ENCODE results near the gene GPC5.

GPC5 gene

DNA sequence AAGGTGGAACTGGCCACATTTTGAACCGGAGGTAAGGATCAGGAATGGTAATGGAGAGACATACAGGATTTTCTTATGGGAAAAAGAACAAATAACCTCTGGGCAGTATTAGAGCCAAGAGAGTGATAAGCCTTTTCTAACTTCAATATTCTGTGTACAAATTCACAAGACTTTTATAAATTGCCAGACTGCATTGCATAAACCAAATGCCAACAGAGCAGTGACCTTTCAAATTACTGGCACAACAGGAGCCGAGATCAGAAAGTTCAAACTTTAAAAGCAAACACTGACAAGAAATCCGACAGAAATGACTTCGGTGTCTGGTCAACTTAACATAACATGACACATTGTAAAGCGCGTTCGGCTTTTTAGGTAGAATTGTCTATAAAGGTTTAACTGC lies 737.1 kb downstream of the GPC5 start:
- DNase-seq (ENCODE audit: low read depth in 2 of 3, low spot score in 2 of 3) = no peak

DNA sequence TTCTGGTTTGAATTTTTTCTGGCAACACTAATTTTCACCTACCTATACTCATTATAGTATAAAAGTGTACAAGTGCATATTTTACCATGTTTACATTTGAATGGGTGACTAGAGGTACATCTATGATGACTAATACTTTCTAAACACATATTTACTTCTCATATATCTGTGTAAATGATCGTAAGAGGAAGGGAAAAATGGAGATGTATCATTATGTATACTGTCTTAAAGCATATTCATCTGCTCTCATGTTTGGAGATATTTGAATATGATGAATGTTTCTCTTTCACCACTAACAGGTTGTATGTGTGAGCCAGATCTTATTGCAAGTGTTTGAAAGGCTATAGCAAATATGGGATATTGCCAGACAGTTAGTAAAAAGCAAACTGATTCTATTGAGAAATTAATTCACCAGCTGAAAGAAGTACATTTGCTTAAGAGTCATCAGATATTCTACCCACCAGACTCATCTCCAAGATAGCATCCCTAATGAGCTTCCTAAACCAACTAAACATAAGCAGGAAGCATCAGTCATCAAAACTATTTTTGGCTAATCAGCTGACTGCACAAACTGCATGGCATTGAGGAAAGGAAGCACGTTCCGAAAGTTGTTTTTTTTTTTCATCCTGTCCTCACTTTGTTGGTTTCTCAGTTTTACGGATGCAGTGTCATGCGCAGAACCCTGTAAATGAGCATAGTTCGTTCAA lies 738.2 kb downstream of the GPC5 start:
- DNase-seq (ENCODE audit: low read depth in 2 of 3, low spot score in 2 of 3) = no peak

DNA sequence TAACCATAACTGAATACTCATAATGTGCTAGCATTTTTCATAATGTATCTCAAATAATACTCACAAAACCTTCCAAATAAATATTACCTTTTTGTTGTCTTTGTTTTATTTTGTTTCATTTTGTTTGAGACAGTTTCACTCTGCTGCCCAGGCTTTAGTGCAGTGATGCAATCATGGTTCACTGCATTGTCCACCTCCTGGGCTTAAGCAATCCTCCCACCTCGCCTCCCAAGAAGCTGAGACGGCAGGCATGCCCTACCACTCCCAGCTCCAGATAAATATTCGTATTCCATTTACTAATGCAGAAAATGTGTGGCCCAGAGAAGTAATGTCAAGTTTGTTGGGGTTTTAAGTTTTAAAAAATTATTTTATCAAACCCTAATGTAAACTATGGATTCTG lies 739.1 kb downstream of the GPC5 start:
- DNase-seq (ENCODE audit: low read depth in 2 of 3, low spot score in 2 of 3) = no peak

DNA sequence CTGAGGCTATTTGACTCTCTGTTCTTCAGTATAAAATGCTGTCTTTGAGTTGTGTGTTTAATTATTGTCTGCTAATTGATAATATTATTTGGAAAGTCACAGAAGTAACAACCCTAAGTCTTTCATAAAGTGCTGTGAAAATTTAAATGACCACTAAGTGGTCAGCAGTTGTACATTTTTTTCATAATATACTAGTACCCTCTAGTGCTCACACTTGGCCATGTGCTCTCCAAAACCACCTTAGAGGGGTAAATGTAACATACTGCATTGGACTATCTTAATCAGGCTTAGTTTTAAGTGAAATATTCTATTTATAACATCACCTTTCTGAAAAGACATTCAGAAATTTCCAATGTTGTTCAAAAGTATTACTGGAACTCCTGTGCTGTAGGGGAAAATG lies 745.3 kb downstream of the GPC5 start:
- no peak for DNase-seq (ENCODE audit: low read depth in 2 of 3, low spot score in 2 of 3)

DNA sequence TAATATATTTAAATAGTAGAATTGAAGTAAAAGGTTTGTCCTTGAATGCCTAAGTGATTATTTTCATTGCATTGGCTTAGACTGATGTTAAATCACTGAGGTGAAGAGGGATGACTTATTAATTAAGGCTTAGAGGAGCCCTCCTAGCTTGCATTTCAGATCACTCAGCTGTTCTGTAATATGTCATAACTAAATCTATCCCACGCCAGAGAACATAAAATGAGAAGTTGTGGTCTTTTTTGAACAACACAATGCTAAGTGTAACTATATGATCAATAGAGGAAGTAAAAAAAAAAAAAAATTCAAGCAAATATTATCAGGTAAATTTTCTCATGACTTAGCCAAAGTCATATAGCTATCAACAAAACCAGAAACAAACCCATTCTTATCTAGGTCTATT lies 752.2 kb downstream of the GPC5 start:
- DNase-seq (ENCODE audit: low read depth in 2 of 3, low spot score in 2 of 3) = no peak

DNA sequence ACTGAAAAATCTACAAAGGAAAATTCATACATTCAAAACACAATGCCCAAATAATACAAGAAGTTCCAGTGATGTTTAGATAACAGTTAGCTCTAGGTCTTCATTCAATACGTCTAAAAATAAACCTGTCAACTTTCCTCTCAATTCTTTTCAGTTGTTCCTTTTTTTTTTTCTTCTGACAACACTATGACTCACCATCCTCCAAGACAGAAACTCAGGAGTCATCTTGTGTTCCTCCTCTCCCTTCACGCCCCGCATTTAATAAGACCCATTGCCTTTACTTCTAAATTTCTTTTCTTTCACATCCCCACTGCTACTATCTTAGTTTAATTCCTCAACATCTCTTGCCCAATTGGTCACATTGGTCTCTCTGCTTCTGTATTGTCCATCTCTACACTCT lies 759.9 kb downstream of the GPC5 start:
- DNase-seq (ENCODE audit: low read depth in 2 of 3, low spot score in 2 of 3) = no peak

DNA sequence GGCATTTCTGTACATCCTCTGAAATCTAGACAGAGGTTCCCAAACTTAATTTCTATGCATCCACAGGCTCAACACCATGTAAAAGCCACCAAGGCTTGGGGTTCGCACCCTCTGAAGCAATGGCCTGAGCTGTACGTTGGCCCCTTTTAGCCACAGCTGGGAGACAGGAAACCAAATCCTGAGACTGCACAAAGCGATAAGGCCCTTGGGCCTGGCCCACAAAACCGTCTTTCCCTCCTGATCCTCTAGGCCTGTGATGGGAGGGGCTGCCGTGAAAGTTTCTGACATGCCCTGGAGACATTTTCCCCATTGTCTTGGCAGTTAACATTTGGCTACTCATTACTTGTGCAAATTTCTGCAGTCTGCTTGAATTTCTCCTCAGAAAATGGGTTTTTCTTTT lies 766.4 kb downstream of the GPC5 start:
- DNase-seq (ENCODE audit: low read depth in 2 of 3, low spot score in 2 of 3) = no peak

DNA sequence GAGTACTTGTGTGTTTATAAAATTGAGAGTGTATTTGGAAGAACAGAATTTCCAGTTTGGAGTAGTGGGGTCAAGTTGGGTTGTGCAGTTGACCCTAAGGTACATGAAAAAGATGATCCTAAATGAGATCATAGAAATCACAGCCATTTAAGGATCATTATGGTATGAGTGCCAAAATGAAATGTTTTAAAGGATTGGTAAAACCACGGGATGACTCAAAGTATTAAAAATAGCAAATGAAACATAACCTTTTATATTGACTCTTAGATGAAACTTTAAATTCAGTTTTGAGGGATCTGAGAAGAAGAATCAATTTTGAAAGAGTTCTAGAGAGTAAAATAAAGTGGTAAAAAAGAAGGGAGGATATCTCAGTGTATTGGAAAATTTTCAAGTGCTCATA lies 773.8 kb downstream of the GPC5 start:
- DNase-seq (ENCODE audit: low read depth in 2 of 3, low spot score in 2 of 3) = no peak

DNA sequence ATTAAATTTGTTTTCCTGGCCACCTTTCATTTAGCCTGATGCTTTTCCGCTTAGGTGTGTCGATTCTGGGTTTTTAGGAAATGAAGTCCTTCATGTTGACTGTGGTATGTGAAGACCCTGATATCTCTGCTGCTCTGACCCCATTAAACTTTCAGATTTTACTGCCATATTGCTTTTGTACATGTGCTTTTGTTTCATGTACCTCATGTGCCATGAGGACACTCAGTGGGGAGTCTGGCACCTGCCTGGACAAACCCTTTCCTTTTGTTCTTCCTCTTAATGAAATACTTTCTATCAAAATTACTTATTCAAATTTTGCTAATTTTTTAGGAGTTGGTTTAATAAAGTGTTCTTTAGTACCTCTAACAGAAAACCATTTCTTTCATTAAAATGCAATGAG lies 774.8 kb downstream of the GPC5 start:
- DNase-seq (ENCODE audit: low read depth in 2 of 3, low spot score in 2 of 3) = no peak

DNA sequence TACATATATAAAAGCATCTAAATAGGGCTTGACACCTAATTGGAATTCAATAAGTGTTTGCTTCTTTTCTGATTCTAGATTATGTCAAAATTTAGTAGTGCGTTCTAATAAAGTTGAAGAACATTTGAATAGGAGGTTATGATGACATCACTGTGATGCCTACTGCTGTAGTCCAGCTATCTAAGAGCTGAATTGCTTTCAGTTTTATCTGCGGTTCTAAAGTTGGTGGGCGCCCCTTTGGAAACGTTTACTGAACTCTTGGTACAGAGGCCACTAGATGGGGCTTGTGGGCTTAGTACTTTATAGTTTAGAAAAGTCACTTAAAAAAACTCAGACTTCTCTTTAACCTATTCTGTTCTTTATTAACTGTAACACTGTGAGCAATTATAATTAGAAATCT lies 776.9 kb downstream of the GPC5 start:
- no peak for DNase-seq (ENCODE audit: low read depth in 2 of 3, low spot score in 2 of 3)

DNA sequence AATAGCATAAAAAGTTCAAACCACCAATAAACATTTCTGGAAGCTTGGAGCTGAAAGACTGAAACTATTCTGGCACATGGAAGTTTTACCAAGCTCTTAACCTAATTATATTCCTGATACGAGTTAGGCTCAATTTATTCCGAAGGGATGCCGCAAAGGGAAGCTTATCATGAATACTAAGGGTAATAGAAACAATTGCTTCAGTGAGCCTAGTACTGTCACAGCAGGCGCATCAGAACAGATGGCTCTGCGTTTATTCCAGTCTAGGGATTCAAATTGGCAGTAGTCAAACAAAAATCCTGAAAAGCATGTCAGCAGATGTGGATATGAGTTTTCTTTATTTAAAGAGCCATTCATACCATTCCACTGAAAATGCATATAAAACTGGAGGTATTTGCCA lies 779.5 kb downstream of the GPC5 start:
- no peak for DNase-seq (ENCODE audit: low read depth in 2 of 3, low spot score in 2 of 3)

DNA sequence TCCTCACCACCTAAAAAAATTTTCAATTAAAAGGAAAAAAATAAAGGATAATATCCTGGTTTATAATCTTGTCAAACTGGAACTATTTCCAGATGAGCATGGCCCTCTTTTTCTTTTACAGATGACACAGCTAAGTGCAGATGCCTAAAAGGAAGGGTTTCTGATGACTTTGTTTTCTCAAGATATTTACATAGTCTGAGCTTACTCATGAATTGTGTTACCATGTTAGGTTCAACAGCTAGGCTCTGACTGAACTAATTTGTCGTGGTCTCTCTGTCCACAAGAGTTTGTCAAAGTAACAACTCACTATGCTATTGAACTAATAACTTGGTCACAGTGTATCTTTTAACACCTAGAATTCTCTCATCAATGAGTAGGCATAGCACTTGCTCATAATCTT lies 780.8 kb downstream of the GPC5 start:
- no peak for DNase-seq (ENCODE audit: low read depth in 2 of 3, low spot score in 2 of 3)

DNA sequence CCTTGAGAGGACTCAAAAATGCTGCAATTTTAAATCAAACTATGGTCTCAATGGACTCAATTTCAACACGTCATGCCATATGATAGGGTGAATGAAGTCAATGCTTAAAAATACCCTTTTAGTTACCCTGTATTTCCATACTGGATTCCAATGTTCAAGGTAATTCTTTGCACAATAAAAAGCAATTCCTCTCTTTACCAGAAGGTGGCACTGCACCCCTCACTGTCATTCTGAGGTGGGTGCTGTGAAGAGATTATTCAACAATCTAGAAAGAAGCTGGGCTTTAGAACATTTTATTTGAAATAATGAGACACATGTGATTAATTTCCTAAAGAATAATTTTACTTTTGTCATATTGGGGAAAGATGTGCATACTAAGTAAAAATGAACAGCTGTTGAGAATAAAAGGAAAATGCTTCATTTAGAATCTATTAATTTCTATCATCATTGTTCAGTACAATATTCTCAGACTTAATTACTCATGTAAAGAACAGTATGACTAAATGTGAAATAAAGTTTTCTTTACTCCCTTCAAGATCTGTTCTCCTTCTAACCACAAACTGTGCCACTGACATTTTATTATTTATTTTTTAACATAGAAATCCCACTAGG lies 789.1 kb downstream of the GPC5 start:
- DNase-seq (ENCODE audit: low read depth in 2 of 3, low spot score in 2 of 3) = no peak

DNA sequence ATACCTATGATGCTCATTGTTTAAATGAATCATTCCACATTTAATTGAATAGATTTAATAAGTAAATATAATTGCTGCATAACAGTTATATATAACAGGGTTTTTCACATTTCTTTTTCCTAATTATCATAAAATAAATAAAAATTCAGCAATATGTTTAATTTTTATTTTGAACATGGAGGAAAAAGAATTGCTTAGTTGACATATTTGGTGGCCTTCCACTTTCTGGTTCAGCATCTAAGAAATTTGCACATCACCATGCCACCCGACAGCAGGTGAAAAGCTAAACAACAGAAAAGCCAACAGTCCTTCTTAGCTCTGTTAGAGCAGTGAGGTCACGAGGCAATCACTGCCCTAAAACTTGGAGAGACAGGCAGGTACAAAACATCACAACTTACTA lies 790.2 kb downstream of the GPC5 start:
- no peak for DNase-seq (ENCODE audit: low read depth in 2 of 3, low spot score in 2 of 3)

DNA sequence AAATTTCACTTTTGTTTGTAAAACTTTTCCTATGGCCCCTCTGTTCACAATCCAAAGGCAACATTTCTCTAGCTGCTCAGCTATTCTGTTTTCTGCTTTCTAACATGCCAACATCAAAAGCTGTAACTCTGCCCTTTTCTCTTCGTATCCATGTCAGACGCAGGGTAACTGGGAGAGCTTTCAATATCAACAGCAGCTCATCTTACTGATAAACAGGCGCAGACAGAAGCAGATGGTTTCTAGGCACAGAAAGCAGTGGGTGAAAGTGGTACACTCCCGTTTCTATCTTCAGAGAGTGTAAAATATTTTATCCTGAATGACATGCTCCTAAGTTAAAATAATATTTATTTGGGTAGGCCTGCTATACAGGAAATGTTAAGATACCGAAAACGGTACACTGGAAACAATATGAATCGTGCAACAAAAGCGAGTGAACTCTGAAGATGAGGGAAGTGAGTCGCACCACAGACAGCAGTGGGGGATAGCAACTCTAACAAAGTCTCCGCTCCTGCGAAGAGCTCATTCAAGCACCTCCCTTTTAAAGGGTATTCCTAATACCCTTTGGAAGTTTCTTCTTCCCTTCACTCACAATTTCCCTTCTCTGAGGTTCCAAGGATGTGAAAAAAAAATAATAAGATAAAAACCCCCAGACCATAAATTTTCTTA lies 798.3 kb downstream of the GPC5 start:
- no peak for DNase-seq (ENCODE audit: low read depth in 2 of 3, low spot score in 2 of 3)

DNA sequence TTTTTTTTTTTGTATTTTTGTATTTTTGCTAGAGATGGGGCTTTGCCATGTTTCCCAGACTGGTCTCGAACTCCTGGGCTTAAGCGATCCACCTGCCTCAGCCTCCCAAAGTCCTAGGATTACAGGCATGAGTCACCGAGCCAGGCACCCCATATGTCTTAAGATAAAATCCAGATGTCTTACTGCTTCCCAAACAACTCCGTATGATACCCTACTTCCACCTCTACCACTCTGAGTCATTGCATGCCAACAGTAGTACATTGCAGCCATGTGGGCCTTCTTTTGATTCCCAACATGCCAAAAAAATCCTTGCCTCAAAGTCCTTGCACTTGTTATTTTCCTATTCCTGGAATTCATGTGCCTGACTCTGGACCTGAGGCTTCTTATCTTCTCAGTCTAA lies 799.2 kb downstream of the GPC5 start:
- no peak for DNase-seq (ENCODE audit: low read depth in 2 of 3, low spot score in 2 of 3)

DNA sequence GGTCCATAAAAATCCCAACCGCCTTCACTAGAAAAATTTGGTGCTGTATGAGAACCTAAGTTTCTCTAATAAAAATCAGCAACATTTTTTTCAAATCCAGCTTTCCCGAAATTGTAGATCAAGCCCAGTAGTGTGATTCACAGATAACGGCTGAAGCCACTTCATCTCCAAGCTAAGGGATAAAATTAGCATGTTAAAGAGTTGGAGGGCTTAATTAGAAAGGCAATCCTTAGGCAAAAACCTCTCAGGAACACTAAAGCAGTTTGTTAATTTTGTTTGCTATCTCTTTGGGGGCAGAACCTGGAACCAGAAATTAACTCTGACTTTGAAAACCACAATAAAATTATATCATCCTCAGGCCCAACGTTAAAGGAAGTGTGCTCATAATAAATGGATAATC lies 820.2 kb downstream of the GPC5 start:
- no peak for DNase-seq (ENCODE audit: low read depth in 2 of 3, low spot score in 2 of 3)

DNA sequence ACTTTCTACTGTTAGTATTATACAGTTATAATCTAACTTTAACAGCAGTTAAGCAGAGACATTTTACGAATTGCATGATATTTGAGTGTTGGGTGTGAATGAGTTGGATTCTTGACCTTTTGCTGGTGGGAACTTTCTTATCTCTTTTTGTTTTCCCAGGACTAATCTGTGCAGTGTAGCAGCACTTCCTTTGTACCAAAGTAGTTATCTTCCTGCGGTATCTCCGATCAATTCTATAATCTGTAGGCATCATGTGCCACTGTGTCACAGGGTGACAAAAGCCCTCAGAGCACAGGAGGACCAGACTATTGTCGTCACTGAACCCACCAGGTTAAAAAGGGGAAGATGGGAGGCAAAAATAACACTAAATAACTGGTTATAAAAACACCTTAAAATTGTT lies 823.5 kb downstream of the GPC5 start:
- no peak for DNase-seq (ENCODE audit: low read depth in 2 of 3, low spot score in 2 of 3)

DNA sequence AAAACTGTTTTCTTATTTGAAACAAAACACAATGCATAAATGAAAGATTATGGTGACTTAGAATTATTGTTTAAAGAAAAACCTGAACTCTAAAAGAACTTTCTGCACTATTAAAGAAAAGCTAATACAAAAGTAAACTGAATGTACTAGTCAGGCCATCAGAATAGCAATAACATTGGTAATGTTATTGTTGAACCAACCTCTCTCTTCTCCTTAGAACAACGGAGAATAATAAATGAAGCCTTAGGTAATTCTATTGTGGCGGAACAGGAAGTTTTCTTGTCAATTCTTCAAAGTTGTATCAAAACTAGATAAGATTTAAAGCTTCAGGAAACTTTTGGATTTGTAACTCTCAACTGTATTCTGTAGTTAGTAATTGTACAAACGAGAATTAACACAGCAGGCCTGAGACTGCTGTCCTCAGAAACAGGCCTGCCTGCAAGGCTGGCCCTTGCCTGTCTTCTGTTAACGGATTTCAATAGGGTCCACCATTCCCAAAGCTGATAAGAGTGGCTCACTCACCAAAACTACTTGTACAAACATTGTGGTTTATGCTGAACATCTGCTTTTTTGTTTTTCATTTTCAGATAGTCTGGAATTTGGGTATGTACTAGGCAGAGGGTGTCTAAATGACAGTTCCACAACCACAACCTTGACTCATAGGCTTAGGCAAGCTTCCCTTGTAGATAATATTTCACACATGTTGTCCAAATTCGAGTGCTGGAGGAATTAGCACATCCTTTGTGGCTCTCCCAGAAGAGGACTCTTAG lies 825.8 kb downstream of the GPC5 start:
- no peak for DNase-seq (ENCODE audit: low read depth in 2 of 3, low spot score in 2 of 3)

DNA sequence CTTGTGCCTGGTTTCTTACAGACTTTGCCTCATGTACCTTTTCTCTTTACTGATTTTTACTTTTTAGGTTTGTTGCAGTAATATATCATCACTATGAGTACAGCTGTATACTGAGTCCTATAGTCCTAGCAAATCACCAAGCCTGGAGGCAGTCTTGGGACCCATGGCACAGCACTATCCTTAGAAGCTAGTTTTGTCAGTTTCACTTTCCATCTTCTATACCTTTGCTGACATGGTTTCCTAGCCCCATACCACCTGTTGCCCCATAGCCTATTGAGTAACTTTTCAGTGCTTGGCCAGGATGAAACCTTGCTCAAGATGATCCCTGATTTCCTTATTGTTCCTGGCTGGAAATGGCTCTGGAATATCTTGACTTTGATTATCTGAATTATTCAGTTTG lies 826.4 kb downstream of the GPC5 start:
- no peak for DNase-seq (ENCODE audit: low read depth in 2 of 3, low spot score in 2 of 3)

DNA sequence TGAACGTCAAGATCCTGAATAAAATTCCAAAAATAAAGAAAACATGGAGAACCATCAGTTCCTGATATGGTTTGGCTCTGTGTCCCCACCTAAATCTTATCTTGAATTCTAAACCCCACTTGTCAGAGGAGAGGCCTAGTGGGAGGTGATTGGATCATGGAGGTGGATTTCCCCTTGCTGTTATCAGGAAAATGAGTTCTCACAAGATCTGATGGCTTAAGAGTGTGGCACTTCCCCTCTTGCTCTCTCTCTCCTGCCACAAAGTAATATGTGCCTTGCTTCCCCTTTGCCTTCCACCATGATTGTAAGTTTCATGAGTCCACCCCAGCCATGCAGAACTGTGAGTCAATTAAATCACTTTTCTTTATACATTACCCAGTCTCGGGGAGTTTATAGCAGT lies 827.4 kb downstream of the GPC5 start:
- no peak for DNase-seq (ENCODE audit: low read depth in 2 of 3, low spot score in 2 of 3)

DNA sequence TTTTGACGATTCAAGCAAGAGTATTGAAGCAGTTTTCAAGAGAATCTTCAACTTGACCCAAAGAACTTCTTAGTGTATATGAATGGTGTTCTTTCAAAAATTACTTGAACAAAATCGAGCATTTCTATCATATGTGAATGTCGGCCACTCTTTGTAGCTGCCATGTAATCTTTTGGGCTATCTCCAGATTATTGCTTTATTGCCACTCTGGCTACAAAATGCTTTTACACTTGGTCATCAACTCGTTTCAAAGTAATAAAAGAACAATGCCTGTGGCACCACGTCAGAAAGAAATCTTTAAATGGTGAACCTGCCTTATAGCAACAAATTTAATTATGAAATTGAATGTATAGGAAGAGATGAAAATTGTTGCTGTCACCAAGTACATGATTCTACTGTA lies 834.5 kb downstream of the GPC5 start:
- no peak for DNase-seq (ENCODE audit: low read depth in 2 of 3, low spot score in 2 of 3)

Data from activated CD8-positive, alpha-beta memory T cell treated with anti-CD3 and anti-CD28 coated beads for 48 hours (primary cell).